ENCODE results near the gene RIMS3. TPM values are rescaled to one million over a fixed set of nuclear protein-coding genes. Genes with fewer than 3 reads are reported as not detected.

The RIMS3 gene
- polyA plus RNA-seq, 1 donor from 2014 or later = 31.6 TPM

GRCh38 chr1:40649592-40649930, 15.9 kb downstream of the RIMS3 start:
- H3K9ac ChIP-seq (ENCODE audit: low read length) = peak overlapping the region; percentile 12
- no peaks in the 10 kb centered on the region for H3F3A ChIP-seq (ENCODE audit: insufficient read depth, low read length, poor library complexity, severe bottlenecking)
- no peaks in the 10 kb centered on the region for H3K36me3 ChIP-seq (ENCODE audit: insufficient read depth, low read length)
- no peak overlapping the region for H3K4me2 ChIP-seq (ENCODE audit: low read length)
- H3K4me3 ChIP-seq (ENCODE audit: low read length) = no peak overlapping the region
- no peaks in the 10 kb centered on the region for H3K79me2 ChIP-seq (replicated peaks; ENCODE audit: insufficient read depth, low read length)
- no peak overlapping the region for H3K27ac ChIP-seq (ENCODE audit: low read length)
- H3K9me3 ChIP-seq (ENCODE audit: low read length) = no peaks in the 10 kb centered on the region
- no peaks in the 10 kb centered on the region for H4K20me1 ChIP-seq (ENCODE audit: insufficient read depth)
- TF ChIP-seq SMC3 (conservative IDR thresholded peaks at IDR 0.05; ENCODE audit: poor library complexity) (no peak), CTCF (IDR thresholded peaks at IDR 0.05; ENCODE audit: poor library complexity, severe bottlenecking) (no peak)
- no peaks in the 10 kb centered on the region for H3K27me3 ChIP-seq (ENCODE audit: insufficient read depth, low read depth, low read length)
- H2AFZ ChIP-seq (ENCODE audit: low read depth, low read length) = no peak overlapping the region
- no peaks in the 10 kb centered on the region for H3K9me2 ChIP-seq (ENCODE audit: insufficient read depth, low read length)

- H3K9me3 ChIP-seq (ENCODE audit: low read length) = no peaks in the 10 kb centered on the region
- no peaks in the 10 kb centered on the region for H3K36me3 ChIP-seq (ENCODE audit: insufficient read depth, low read length)
- no peak overlapping the region for H3K4me2 ChIP-seq (ENCODE audit: low read length)
- no peaks in the 10 kb centered on the region for H3K79me2 ChIP-seq (replicated peaks; ENCODE audit: insufficient read depth, low read length)
- no peak overlapping the region for H2AFZ ChIP-seq (ENCODE audit: low read depth, low read length)
- no peaks in the 10 kb centered on the region for H3F3A ChIP-seq (ENCODE audit: insufficient read depth, low read length, poor library complexity, severe bottlenecking)
- H4K20me1 ChIP-seq (ENCODE audit: insufficient read depth) = no peaks in the 10 kb centered on the region
- no peak overlapping the region for H3K4me3 ChIP-seq (ENCODE audit: low read length)
- peak overlapping the region; percentile 12 for H3K9ac ChIP-seq (ENCODE audit: low read length)
- no peak overlapping the region for H3K27ac ChIP-seq (ENCODE audit: low read length)
- no peaks in the 10 kb centered on the region for H3K9me2 ChIP-seq (ENCODE audit: insufficient read depth, low read length)
- no peaks in the 10 kb centered on the region for H3K27me3 ChIP-seq (ENCODE audit: insufficient read depth, low read depth, low read length)
- TF ChIP-seq REST (IDR thresholded peaks at IDR 0.05; ENCODE audit: borderline replicate concordance) (no peak), MXI1 (conservative IDR thresholded peaks at IDR 0.05; ENCODE audit: poor library complexity, severe bottlenecking) (no peak), CTCF (IDR thresholded peaks at IDR 0.05; ENCODE audit: poor library complexity, severe bottlenecking) (no peak), EP300 (conservative IDR thresholded peaks at IDR 0.05; ENCODE audit: poor library complexity, severe bottlenecking) (no peak), SMC3 (conservative IDR thresholded peaks at IDR 0.05; ENCODE audit: poor library complexity) (no peak), POLR2AphosphoS5 (IDR thresholded peaks at IDR 0.05) (no peak), RAD21 (conservative IDR thresholded peaks at IDR 0.05) (no peak), EZH2 (IDR thresholded peaks at IDR 0.05; ENCODE audit: borderline replicate concordance, insufficient read depth, low read length, poor library complexity, severe bottlenecking) (no peak), TAF1 (IDR thresholded peaks at IDR 0.05; ENCODE audit: low read depth) (no peak)
Measured at GRCh38 chr1:40648928-40649591, 16.4 kb downstream of the RIMS3 start.

Measured in neural cell (in vitro differentiated cells).